Measurements from ENCODE around the gene PAX3. TPM values are rescaled to one million over a fixed set of nuclear protein-coding genes. Genes with fewer than 3 reads are reported as not detected.

PAX3 gene
- total and polyA plus RNA-seq, 9 donors = 0.19 to 2.2 (median 0.45) TPM

GRCh38 chr2:222217712-222218111 lies 81.1 kb downstream of the PAX3 start:
- no CpG with 5 or more reads among the region's 1 CpG for WGBS (ENCODE audit: insufficient coverage)
- Histone ChIP-seq H3K9me3 (replicated peaks; ENCODE audit: control insufficient read depth, low read depth, low read length) (no peaks in the 10 kb centered on the region), H3K36me3 (ENCODE audit: control insufficient read depth, insufficient read depth, low read length) (no peaks in the 10 kb centered on the region), H3K4me3 (ENCODE audit: low read length) (no peak overlapping the region), H3K4me1 (ENCODE audit: control insufficient read depth, insufficient read depth, low read length) (no peaks in the 10 kb centered on the region), H3K27ac (ENCODE audit: low read length) (no peak overlapping the region), H3K27me3 (ENCODE audit: control insufficient read depth, insufficient read depth, low read length) (no peaks in the 10 kb centered on the region)
- DNase-seq = no peak

- Histone ChIP-seq H3K36me3 (ENCODE audit: control insufficient read depth, insufficient read depth, low read length) (no peaks in the 10 kb centered on the region), H3K27ac (ENCODE audit: low read length) (no peak overlapping the region), H3K27me3 (ENCODE audit: control insufficient read depth, insufficient read depth, low read length) (no peaks in the 10 kb centered on the region), H3K9me3 (replicated peaks; ENCODE audit: control insufficient read depth, low read depth, low read length) (no peaks in the 10 kb centered on the region), H3K4me3 (ENCODE audit: low read length) (no peak overlapping the region), H3K4me1 (ENCODE audit: control insufficient read depth, insufficient read depth, low read length) (no peaks in the 10 kb centered on the region)
- no CpG with 5 or more reads among the region's 1 CpG for WGBS (ENCODE audit: insufficient coverage)
- DNase-seq = peak; percentile 11
These were observed 83.9 kb downstream of the PAX3 start for GRCh38 chr2:222214885-222215284.

- DNase-seq = no peak
- H3K27me3 ChIP-seq (ENCODE audit: control insufficient read depth, insufficient read depth, low read length) = no peaks in the 10 kb centered on the region
- 53% methylated on average over 3 of the region's 5 CpGs for WGBS (ENCODE audit: insufficient coverage)
- H3K27ac ChIP-seq (ENCODE audit: low read length) = no peak overlapping the region
- H3K4me3 ChIP-seq (ENCODE audit: low read length) = no peak overlapping the region
- H3K4me1 ChIP-seq (ENCODE audit: control insufficient read depth, insufficient read depth, low read length) = no peaks in the 10 kb centered on the region
- H3K9me3 ChIP-seq (replicated peaks; ENCODE audit: control insufficient read depth, low read depth, low read length) = no peaks in the 10 kb centered on the region
- H3K36me3 ChIP-seq (ENCODE audit: control insufficient read depth, insufficient read depth, low read length) = no peaks in the 10 kb centered on the region
These were observed 85.7 kb downstream of the PAX3 start for GRCh38 chr2:222213049-222213448.

- Histone ChIP-seq H3K27ac (ENCODE audit: low read length) (no peak overlapping the region), H3K4me1 (ENCODE audit: control insufficient read depth, insufficient read depth, low read length) (no peaks in the 10 kb centered on the region), H3K36me3 (ENCODE audit: control insufficient read depth, insufficient read depth, low read length) (no peaks in the 10 kb centered on the region), H3K4me3 (ENCODE audit: low read length) (no peak overlapping the region), H3K9me3 (replicated peaks; ENCODE audit: control insufficient read depth, low read depth, low read length) (no peaks in the 10 kb centered on the region), H3K27me3 (ENCODE audit: control insufficient read depth, insufficient read depth, low read length) (no peaks in the 10 kb centered on the region)
- DNase-seq = no peak
- no CpG with 5 or more reads among the region's 4 CpGs for WGBS (ENCODE audit: insufficient coverage)
These were observed 86.2 kb downstream of the PAX3 start for GRCh38 chr2:222212571-222212970.

GRCh38 chr2:222208010-222208690 lies 90.6 kb downstream of the PAX3 start:
- H3K4me3 ChIP-seq (ENCODE audit: low read length) = no peak overlapping the region
- no peaks in the 10 kb centered on the region for H3K9me3 ChIP-seq (replicated peaks; ENCODE audit: control insufficient read depth, low read depth, low read length)
- H3K27me3 ChIP-seq (ENCODE audit: control insufficient read depth, insufficient read depth, low read length) = peaks cover 2% of the 10 kb centered on the region
- WGBS (ENCODE audit: insufficient coverage) = no CpG with 5 or more reads among the region's 4 CpGs
- H3K36me3 ChIP-seq (ENCODE audit: control insufficient read depth, insufficient read depth, low read length) = no peaks in the 10 kb centered on the region
- no peaks in the 10 kb centered on the region for H3K4me1 ChIP-seq (ENCODE audit: control insufficient read depth, insufficient read depth, low read length)
- H3K27ac ChIP-seq (ENCODE audit: low read length) = no peak overlapping the region
- DNase-seq = no peak

GRCh38 chr2:222205136-222205535 lies 93.7 kb downstream of the PAX3 start:
- Histone ChIP-seq H3K27me3 (ENCODE audit: control insufficient read depth, insufficient read depth, low read length) (peaks cover 6% of the 10 kb centered on the region), H3K4me1 (ENCODE audit: control insufficient read depth, insufficient read depth, low read length) (no peaks in the 10 kb centered on the region), H3K4me3 (ENCODE audit: low read length) (no peak overlapping the region), H3K9me3 (replicated peaks; ENCODE audit: control insufficient read depth, low read depth, low read length) (no peaks in the 10 kb centered on the region), H3K36me3 (ENCODE audit: control insufficient read depth, insufficient read depth, low read length) (no peaks in the 10 kb centered on the region), H3K27ac (ENCODE audit: low read length) (no peak overlapping the region)
- no peak for DNase-seq
- 83% methylated on average over 1 of the region's 1 CpG for WGBS (ENCODE audit: insufficient coverage)

GRCh38 chr2:222203041-222203440 lies 95.8 kb downstream of the PAX3 start:
- WGBS (ENCODE audit: insufficient coverage) = no CpG with 5 or more reads among the region's 4 CpGs

GRCh38 chr2:222196159-222196558 lies 102.6 kb downstream of the PAX3 start:
- no peak overlapping the region for H3K27ac ChIP-seq (ENCODE audit: low read length)
- WGBS (ENCODE audit: insufficient coverage) = no CpG with 5 or more reads among the region's 7 CpGs
- no peaks in the 10 kb centered on the region for H3K27me3 ChIP-seq (ENCODE audit: control insufficient read depth, insufficient read depth, low read length)
- no peaks in the 10 kb centered on the region for H3K9me3 ChIP-seq (replicated peaks; ENCODE audit: control insufficient read depth, low read depth, low read length)
- H3K4me1 ChIP-seq (ENCODE audit: control insufficient read depth, insufficient read depth, low read length) = no peaks in the 10 kb centered on the region
- no peak overlapping the region for H3K4me3 ChIP-seq (ENCODE audit: low read length)
- H3K36me3 ChIP-seq (ENCODE audit: control insufficient read depth, insufficient read depth, low read length) = no peaks in the 10 kb centered on the region
- no peak for DNase-seq

More at GRCh38 chr2:222203041-222203440, 95.8 kb downstream of the PAX3 start:
- no peak overlapping the region for H3K4me3 ChIP-seq (ENCODE audit: low read length)
- H3K27ac ChIP-seq (ENCODE audit: low read length) = no peak overlapping the region
- H3K4me1 ChIP-seq (ENCODE audit: control insufficient read depth, insufficient read depth, low read length) = no peaks in the 10 kb centered on the region
- peaks cover 6% of the 10 kb centered on the region for H3K27me3 ChIP-seq (ENCODE audit: control insufficient read depth, insufficient read depth, low read length)
- no peak for DNase-seq
- H3K36me3 ChIP-seq (ENCODE audit: control insufficient read depth, insufficient read depth, low read length) = no peaks in the 10 kb centered on the region
- H3K9me3 ChIP-seq (replicated peaks; ENCODE audit: control insufficient read depth, low read depth, low read length) = no peaks in the 10 kb centered on the region

GRCh38 chr2:222194669-222195068 lies 104.1 kb downstream of the PAX3 start:
- Histone ChIP-seq H3K9me3 (replicated peaks; ENCODE audit: control insufficient read depth, low read depth, low read length) (no peaks in the 10 kb centered on the region), H3K4me1 (ENCODE audit: control insufficient read depth, insufficient read depth, low read length) (no peaks in the 10 kb centered on the region), H3K36me3 (ENCODE audit: control insufficient read depth, insufficient read depth, low read length) (no peaks in the 10 kb centered on the region), H3K27me3 (ENCODE audit: control insufficient read depth, insufficient read depth, low read length) (no peaks in the 10 kb centered on the region), H3K27ac (ENCODE audit: low read length) (no peak overlapping the region), H3K4me3 (ENCODE audit: low read length) (no peak overlapping the region)
- 43% methylated on average over 1 of the region's 5 CpGs for WGBS (ENCODE audit: insufficient coverage)
- no peak for DNase-seq

GRCh38 chr2:222193328-222193983 lies 105.3 kb downstream of the PAX3 start:
- Histone ChIP-seq H3K27ac (ENCODE audit: low read length) (no peak overlapping the region), H3K27me3 (ENCODE audit: control insufficient read depth, insufficient read depth, low read length) (no peaks in the 10 kb centered on the region), H3K9me3 (replicated peaks; ENCODE audit: control insufficient read depth, low read depth, low read length) (no peaks in the 10 kb centered on the region), H3K36me3 (ENCODE audit: control insufficient read depth, insufficient read depth, low read length) (no peaks in the 10 kb centered on the region), H3K4me3 (ENCODE audit: low read length) (no peak overlapping the region), H3K4me1 (ENCODE audit: control insufficient read depth, insufficient read depth, low read length) (no peaks in the 10 kb centered on the region)
- 20% methylated on average over 2 of the region's 5 CpGs for WGBS (ENCODE audit: insufficient coverage)
- no peak for DNase-seq

All from muscle of leg (tissue), 11 donors.